ENCODE results near the gene PIK3IP1.

Gene PIK3IP1

GRCh38 chr22:31305194-31305593 lies 12.9 kb upstream of the PIK3IP1 start:
- no peak for DNase-seq

GRCh38 chr22:31302537-31302936 lies 10.2 kb upstream of the PIK3IP1 start:
- DNase-seq, result no peak

- no peak for DNase-seq
These were observed 9.7 kb upstream of the PIK3IP1 start for GRCh38 chr22:31302006-31302405.

- no peak for DNase-seq
These were observed 8.6 kb upstream of the PIK3IP1 start for GRCh38 chr22:31300896-31301295.

GRCh38 chr22:31295831-31296657 lies 3.8 kb upstream of the PIK3IP1 start:
- no peak for DNase-seq

GRCh38 chr22:31295360-31295759 lies 3.1 kb upstream of the PIK3IP1 start:
- DNase-seq, result no peak

- no peak for DNase-seq
These were observed 630 bp downstream of the PIK3IP1 start for GRCh38 chr22:31291481-31292235.

GRCh38 chr22:31290494-31291471 lies 1.5 kb downstream of the PIK3IP1 start:
- peak; percentile 95 for DNase-seq

GRCh38 chr22:31289344-31289743 lies 2.9 kb downstream of the PIK3IP1 start:
- no peak for DNase-seq

GRCh38 chr22:31288496-31289240 lies 3.6 kb downstream of the PIK3IP1 start:
- DNase-seq, result no peak

- DNase-seq, result no peak
These were observed 4.3 kb downstream of the PIK3IP1 start for GRCh38 chr22:31287818-31288495.

- DNase-seq, result peak; percentile 61
These were observed 5.7 kb downstream of the PIK3IP1 start for GRCh38 chr22:31286360-31287255.

GRCh38 chr22:31284281-31285155 lies 7.8 kb downstream of the PIK3IP1 start:
- no peak for DNase-seq

GRCh38 chr22:31282748-31283468 lies 9.4 kb downstream of the PIK3IP1 start:
- no peak for DNase-seq

- DNase-seq, result no peak
These were observed 10.6 kb downstream of the PIK3IP1 start for GRCh38 chr22:31281733-31282132.

GRCh38 chr22:31279821-31280505 lies 12.3 kb downstream of the PIK3IP1 start:
- no peak for DNase-seq

GRCh38 chr22:31279327-31279669 lies 13.0 kb downstream of the PIK3IP1 start:
- no peak for DNase-seq

GRCh38 chr22:31278626-31279326 lies 13.5 kb downstream of the PIK3IP1 start:
- DNase-seq, result peak; percentile 45

Measured in activated gamma-delta T cell treated with Interleukin-2 at 50 U/mL for 16 hours (primary cell).